ENCODE data around the gene PCDHA2. TPM values are rescaled to one million over a fixed set of nuclear protein-coding genes. Genes with fewer than 3 reads are reported as not detected.
A peak's percentile ranks its signal among the peaks of the same experiment; 100 is the strongest.
"Not testable (repeated sequence)": the region's sequence is repeated elsewhere in the genome, so short reads cannot be mapped to it uniquely, and the experiment has no call there.

The PCDHA2 gene
- total RNA-seq, 1 donor from 2014 or later, result 0.77 TPM

- no peaks in the 10 kb centered on the region for H3K27me3 Mint-ChIP-seq (ENCODE audit: low read depth)
- H3K4me3 Mint-ChIP-seq (ENCODE audit: unreplicated experiment), result no peak overlapping the region
- H3K9me3 Mint-ChIP-seq (ENCODE audit: low read depth), result peaks cover 46% of the 10 kb centered on the region
- no peak for TF ChIP-seq CTCF (IDR thresholded peaks at IDR 0.05)
- DNase-seq (ENCODE audit: low spot score), result peak; percentile 85
- peaks cover 7% of the 10 kb centered on the region for H3K36me3 Mint-ChIP-seq (ENCODE audit: low read depth)
- H3K27ac Mint-ChIP-seq (ENCODE audit: unreplicated experiment), result no peak overlapping the region
- H3K4me1 Mint-ChIP-seq (ENCODE audit: low read depth), result no peaks in the 10 kb centered on the region
These were observed 2.1 kb downstream of the PCDHA2 start for GRCh38 chr5:140796718-140797095.

- peaks cover 8% of the 10 kb centered on the region for H3K36me3 Mint-ChIP-seq (ENCODE audit: low read depth)
- peaks cover 34% of the 10 kb centered on the region for H3K9me3 Mint-ChIP-seq (ENCODE audit: low read depth)
- no peak within 1 kb of the TSS for H3K4me3 Mint-ChIP-seq (ENCODE audit: unreplicated experiment)
- H3K4me1 Mint-ChIP-seq (ENCODE audit: low read depth), result no peaks in the 10 kb centered on the region
- H3K27ac Mint-ChIP-seq (ENCODE audit: unreplicated experiment), result no peak within 1 kb of the TSS
- no peak for TF ChIP-seq CTCF (IDR thresholded peaks at IDR 0.05)
- DNase-seq (ENCODE audit: low spot score), result no peak
- peaks cover 1% of the 10 kb centered on the region for H3K27me3 Mint-ChIP-seq (ENCODE audit: low read depth)
These were observed 6.3 kb downstream of the PCDHA2 start, which contains the start of gene PCDHA3 for GRCh38 chr5:140800816-140801493. PCDHA3 (plus strand) TSS chr5:140801057.

GRCh38 chr5:140801494-140801841 lies 6.8 kb downstream of the PCDHA2 start:
- H3K4me1 Mint-ChIP-seq (ENCODE audit: low read depth), result no peaks in the 10 kb centered on the region

GRCh38 chr5:140802381-140802780 lies 7.7 kb downstream of the PCDHA2 start:
- not testable (repeated sequence) for H3K4me3 Mint-ChIP-seq (ENCODE audit: unreplicated experiment); H3K27me3 Mint-ChIP-seq (ENCODE audit: low read depth); H3K36me3 Mint-ChIP-seq (ENCODE audit: low read depth); H3K4me1 Mint-ChIP-seq (ENCODE audit: low read depth); H3K27ac Mint-ChIP-seq (ENCODE audit: unreplicated experiment)
- DNase-seq (ENCODE audit: low spot score), result peak; percentile 84
- peaks cover 32% of the 10 kb centered on the region for H3K9me3 Mint-ChIP-seq (ENCODE audit: low read depth)

More at GRCh38 chr5:140801494-140801841, 6.8 kb downstream of the PCDHA2 start:
- no peak for DNase-seq (ENCODE audit: low spot score)
- peaks cover 8% of the 10 kb centered on the region for H3K36me3 Mint-ChIP-seq (ENCODE audit: low read depth)
- H3K9me3 Mint-ChIP-seq (ENCODE audit: low read depth), result peaks cover 33% of the 10 kb centered on the region
- TF ChIP-seq CTCF (IDR thresholded peaks at IDR 0.05), result no peak
- H3K27ac Mint-ChIP-seq (ENCODE audit: unreplicated experiment), result no peak overlapping the region
- H3K27me3 Mint-ChIP-seq (ENCODE audit: low read depth), result peaks cover 1% of the 10 kb centered on the region
- no peak overlapping the region for H3K4me3 Mint-ChIP-seq (ENCODE audit: unreplicated experiment)

- peaks cover 4% of the 10 kb centered on the region for H3K4me1 Mint-ChIP-seq (ENCODE audit: low read depth)
- H3K27ac Mint-ChIP-seq (ENCODE audit: unreplicated experiment), result no peak overlapping the region
- no peak overlapping the region for H3K4me3 Mint-ChIP-seq (ENCODE audit: unreplicated experiment)
- TF ChIP-seq CTCF (IDR thresholded peaks at IDR 0.05), result no peak
- DNase-seq (ENCODE audit: low spot score), result peak; percentile 91
- peaks cover 6% of the 10 kb centered on the region for H3K36me3 Mint-ChIP-seq (ENCODE audit: low read depth)
- peaks cover 30% of the 10 kb centered on the region for H3K9me3 Mint-ChIP-seq (ENCODE audit: low read depth)
- H3K27me3 Mint-ChIP-seq (ENCODE audit: low read depth), result peaks cover 1% of the 10 kb centered on the region
These were observed 8.2 kb downstream of the PCDHA2 start for GRCh38 chr5:140802781-140803271.
